Measurements from ENCODE around the gene KIAA1328. TPM values are rescaled to one million over a fixed set of nuclear protein-coding genes. Genes with fewer than 3 reads are reported as not detected.

KIAA1328 gene
- total and polyA plus RNA-seq, 4 donors: 9.0 to 22.3 (median 13.9) TPM

GRCh38 chr18:36839835-36840234, 10.9 kb downstream of the KIAA1328 start:
- DNase-seq (ENCODE audit: low read depth in 4 of 6, low spot score in 6 of 6): no peak
- H3K27me3 ChIP-seq (ENCODE audit: control insufficient read depth, insufficient read depth, low read length): no peaks in the 10 kb centered on the region
- H3K4me3 ChIP-seq (ENCODE audit: low read depth, low read length): no peak overlapping the region
- no peaks in the 10 kb centered on the region for H3K36me3 ChIP-seq (ENCODE audit: control insufficient read depth, insufficient read depth, low read length)
- WGBS (ENCODE audit: insufficient coverage): 96% methylated on average over 3 of the region's 4 CpGs
- no peaks in the 10 kb centered on the region for H3K9me3 ChIP-seq (ENCODE audit: control insufficient read depth, insufficient read depth, low read length)
- no peaks in the 10 kb centered on the region for H3K4me1 ChIP-seq (ENCODE audit: control insufficient read depth, insufficient read depth, low read length)
- H3K27ac ChIP-seq (ENCODE audit: low read depth, low read length): no peak overlapping the region

- DNase-seq (ENCODE audit: low read depth in 4 of 6, low spot score in 6 of 6): no peak
- no peak overlapping the region for H3K27ac ChIP-seq (ENCODE audit: low read depth, low read length)
- H3K4me3 ChIP-seq (ENCODE audit: low read depth, low read length): no peak overlapping the region
- H3K4me1 ChIP-seq (ENCODE audit: control insufficient read depth, insufficient read depth, low read length): no peaks in the 10 kb centered on the region
- no peaks in the 10 kb centered on the region for H3K36me3 ChIP-seq (ENCODE audit: control insufficient read depth, insufficient read depth, low read length)
- no peaks in the 10 kb centered on the region for H3K27me3 ChIP-seq (ENCODE audit: control insufficient read depth, insufficient read depth, low read length)
- WGBS (ENCODE audit: insufficient coverage): 94% methylated on average over 2 of the region's 5 CpGs
- no peaks in the 10 kb centered on the region for H3K9me3 ChIP-seq (ENCODE audit: control insufficient read depth, insufficient read depth, low read length)
Observed at GRCh38 chr18:36843199-36843598, 14.3 kb downstream of the KIAA1328 start.

DNA sequence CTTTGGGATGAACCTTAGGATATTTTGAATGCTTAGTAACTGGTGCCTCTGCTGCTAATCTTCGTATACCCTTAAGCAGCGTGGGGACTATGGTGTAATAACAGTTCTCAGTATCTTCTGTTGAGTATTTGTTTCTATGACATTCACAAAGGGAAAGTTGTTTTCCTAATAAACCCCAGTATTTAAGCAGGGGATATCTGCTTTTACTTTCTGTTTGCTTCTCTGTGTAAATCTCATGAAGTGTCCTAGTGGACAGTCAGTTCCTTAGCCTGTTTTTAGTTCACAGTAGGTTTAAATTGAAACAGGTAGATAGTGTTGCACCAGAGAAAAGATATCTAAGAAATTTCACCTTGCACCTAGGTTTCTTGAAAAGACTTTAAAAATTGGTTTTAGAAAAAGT, 14.9 kb downstream of the KIAA1328 start:
- H3K4me3 ChIP-seq (ENCODE audit: low read depth, low read length): no peak overlapping the region
- no peaks in the 10 kb centered on the region for H3K9me3 ChIP-seq (ENCODE audit: control insufficient read depth, insufficient read depth, low read length)
- no peaks in the 10 kb centered on the region for H3K4me1 ChIP-seq (ENCODE audit: control insufficient read depth, insufficient read depth, low read length)
- DNase-seq (ENCODE audit: low read depth in 4 of 6, low spot score in 6 of 6): no peak
- no peak overlapping the region for H3K27ac ChIP-seq (ENCODE audit: low read depth, low read length)
- no peaks in the 10 kb centered on the region for H3K27me3 ChIP-seq (ENCODE audit: control insufficient read depth, insufficient read depth, low read length)
- no CpG with 5 or more reads among the region's 2 CpGs for WGBS (ENCODE audit: insufficient coverage)
- H3K36me3 ChIP-seq (ENCODE audit: control insufficient read depth, insufficient read depth, low read length): no peaks in the 10 kb centered on the region

- Histone ChIP-seq H3K4me3 (ENCODE audit: low read depth, low read length) (no peak overlapping the region), H3K36me3 (ENCODE audit: control insufficient read depth, insufficient read depth, low read length) (no peaks in the 10 kb centered on the region), H3K27me3 (ENCODE audit: control insufficient read depth, insufficient read depth, low read length) (no peaks in the 10 kb centered on the region), H3K9me3 (ENCODE audit: control insufficient read depth, insufficient read depth, low read length) (no peaks in the 10 kb centered on the region), H3K27ac (ENCODE audit: low read depth, low read length) (no peak overlapping the region), H3K4me1 (ENCODE audit: control insufficient read depth, insufficient read depth, low read length) (no peaks in the 10 kb centered on the region)
- no peak for DNase-seq (ENCODE audit: low read depth in 4 of 6, low spot score in 6 of 6)
- no CpG with 5 or more reads among the region's 2 CpGs for whole genome bisulfite sequencing (ENCODE audit: insufficient coverage)
Observed at GRCh38 chr18:36848609-36849008, 19.7 kb downstream of the KIAA1328 start.

DNA sequence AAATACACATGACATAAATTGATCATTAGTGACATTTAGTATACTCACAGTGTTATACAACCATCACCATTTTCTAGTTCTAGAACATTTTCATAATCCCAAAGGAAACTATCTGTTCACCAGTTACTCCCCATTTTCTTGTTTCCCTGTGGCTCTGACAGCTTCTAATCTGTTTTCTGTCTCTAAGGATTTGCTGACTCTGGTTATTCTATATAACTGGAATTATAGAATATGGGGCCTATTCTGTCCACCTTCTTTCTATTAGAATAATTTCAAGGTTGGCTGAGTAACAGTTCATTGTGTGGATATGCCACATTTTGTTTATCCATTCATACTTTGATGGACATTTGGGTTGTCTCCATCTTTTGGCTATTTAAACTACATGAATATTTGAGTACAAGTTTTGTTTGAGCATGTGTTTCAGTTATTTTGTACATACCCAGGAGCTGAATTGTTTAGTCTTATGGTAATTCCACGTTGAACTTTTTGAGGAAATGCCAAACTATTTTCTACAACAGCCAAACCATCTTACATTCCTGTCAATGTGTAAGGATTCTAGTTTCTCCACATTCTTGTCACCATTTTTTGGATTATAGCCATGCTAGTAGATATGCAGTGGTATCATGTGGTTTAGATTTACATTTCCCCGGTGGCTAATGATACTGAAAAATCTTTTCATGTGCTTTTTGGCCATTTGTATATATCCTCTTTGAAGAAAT, 20.5 kb downstream of the KIAA1328 start:
- no peaks in the 10 kb centered on the region for H3K36me3 ChIP-seq (ENCODE audit: control insufficient read depth, insufficient read depth, low read length)
- H3K27ac ChIP-seq (ENCODE audit: low read depth, low read length): no peak overlapping the region
- no peaks in the 10 kb centered on the region for H3K4me1 ChIP-seq (ENCODE audit: control insufficient read depth, insufficient read depth, low read length)
- no peaks in the 10 kb centered on the region for H3K27me3 ChIP-seq (ENCODE audit: control insufficient read depth, insufficient read depth, low read length)
- H3K4me3 ChIP-seq (ENCODE audit: low read depth, low read length): no peak overlapping the region
- DNase-seq (ENCODE audit: low read depth in 4 of 6, low spot score in 6 of 6): peak in 1 of 6 donors; percentile 53
- no CpG with 5 or more reads among the region's 2 CpGs for WGBS (ENCODE audit: insufficient coverage)
- H3K9me3 ChIP-seq (ENCODE audit: control insufficient read depth, insufficient read depth, low read length): no peaks in the 10 kb centered on the region

- H3K27me3 ChIP-seq (ENCODE audit: control insufficient read depth, insufficient read depth, low read length): no peaks in the 10 kb centered on the region
- H3K9me3 ChIP-seq (ENCODE audit: control insufficient read depth, insufficient read depth, low read length): no peaks in the 10 kb centered on the region
- H3K4me1 ChIP-seq (ENCODE audit: control insufficient read depth, insufficient read depth, low read length): no peaks in the 10 kb centered on the region
- no peaks in the 10 kb centered on the region for H3K36me3 ChIP-seq (ENCODE audit: control insufficient read depth, insufficient read depth, low read length)
- no peak for DNase-seq (ENCODE audit: low read depth in 4 of 6, low spot score in 6 of 6)
- no CpG with 5 or more reads among the region's 1 CpG for WGBS (ENCODE audit: insufficient coverage)
- H3K4me3 ChIP-seq (ENCODE audit: low read depth, low read length): no peak overlapping the region
- H3K27ac ChIP-seq (ENCODE audit: low read depth, low read length): no peak overlapping the region
Observed at GRCh38 chr18:36850527-36851201, 21.7 kb downstream of the KIAA1328 start.

GRCh38 chr18:36851202-36851590, 22.3 kb downstream of the KIAA1328 start:
- Histone ChIP-seq H3K36me3 (ENCODE audit: control insufficient read depth, insufficient read depth, low read length) (no peaks in the 10 kb centered on the region), H3K4me1 (ENCODE audit: control insufficient read depth, insufficient read depth, low read length) (no peaks in the 10 kb centered on the region), H3K27ac (ENCODE audit: low read depth, low read length) (no peak overlapping the region), H3K9me3 (ENCODE audit: control insufficient read depth, insufficient read depth, low read length) (no peaks in the 10 kb centered on the region), H3K27me3 (ENCODE audit: control insufficient read depth, insufficient read depth, low read length) (no peaks in the 10 kb centered on the region), H3K4me3 (ENCODE audit: low read depth, low read length) (no peak overlapping the region)
- no CpG with 5 or more reads among the region's 2 CpGs for WGBS (ENCODE audit: insufficient coverage)
- DNase-seq (ENCODE audit: low read depth in 4 of 6, low spot score in 6 of 6): no peak

GRCh38 chr18:36856815-36857214, 27.9 kb downstream of the KIAA1328 start:
- Histone ChIP-seq H3K4me3 (ENCODE audit: low read depth, low read length) (no peak overlapping the region), H3K9me3 (ENCODE audit: control insufficient read depth, insufficient read depth, low read length) (no peaks in the 10 kb centered on the region), H3K36me3 (ENCODE audit: control insufficient read depth, insufficient read depth, low read length) (no peaks in the 10 kb centered on the region), H3K27me3 (ENCODE audit: control insufficient read depth, insufficient read depth, low read length) (no peaks in the 10 kb centered on the region), H3K27ac (ENCODE audit: low read depth, low read length) (no peak overlapping the region), H3K4me1 (ENCODE audit: control insufficient read depth, insufficient read depth, low read length) (no peaks in the 10 kb centered on the region)
- no CpG with 5 or more reads among the region's 1 CpG for WGBS (ENCODE audit: insufficient coverage)
- peak in 1 of 6 donors; percentile 14 for DNase-seq (ENCODE audit: low read depth in 4 of 6, low spot score in 6 of 6)

- H3K36me3 ChIP-seq (ENCODE audit: control insufficient read depth, insufficient read depth, low read length): no peaks in the 10 kb centered on the region
- H3K27me3 ChIP-seq (ENCODE audit: control insufficient read depth, insufficient read depth, low read length): no peaks in the 10 kb centered on the region
- no peak for DNase-seq (ENCODE audit: low read depth in 4 of 6, low spot score in 6 of 6)
- no peaks in the 10 kb centered on the region for H3K9me3 ChIP-seq (ENCODE audit: control insufficient read depth, insufficient read depth, low read length)
- H3K27ac ChIP-seq (ENCODE audit: low read depth, low read length): no peak overlapping the region
- no peaks in the 10 kb centered on the region for H3K4me1 ChIP-seq (ENCODE audit: control insufficient read depth, insufficient read depth, low read length)
- no peak overlapping the region for H3K4me3 ChIP-seq (ENCODE audit: low read depth, low read length)
- no CpG with 5 or more reads among the region's 1 CpG for WGBS (ENCODE audit: insufficient coverage)
Observed at GRCh38 chr18:36862182-36862581, 33.3 kb downstream of the KIAA1328 start.

DNA sequence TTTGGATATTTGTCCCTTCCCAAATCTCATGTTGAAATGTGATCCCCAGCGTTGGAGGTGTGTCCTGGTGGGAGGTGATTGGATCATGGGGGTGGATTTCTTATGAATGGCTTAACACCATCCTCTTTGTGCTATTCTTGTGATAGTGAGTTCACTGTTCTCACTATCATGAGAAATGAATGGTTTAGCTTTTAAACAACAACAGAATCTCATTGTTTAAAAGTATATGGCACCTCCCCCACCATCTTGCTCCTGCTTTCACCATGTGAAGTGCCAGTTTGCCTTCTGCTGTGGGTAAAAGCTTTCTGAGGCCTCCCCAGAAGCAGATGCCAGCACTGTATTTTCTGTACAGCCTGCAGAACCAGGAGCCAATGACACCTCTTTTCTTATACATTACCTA, 38.1 kb downstream of the KIAA1328 start:
- H3K27ac ChIP-seq (ENCODE audit: low read depth, low read length): no peak overlapping the region
- H3K27me3 ChIP-seq (ENCODE audit: control insufficient read depth, insufficient read depth, low read length): no peaks in the 10 kb centered on the region
- H3K4me1 ChIP-seq (ENCODE audit: control insufficient read depth, insufficient read depth, low read length): no peaks in the 10 kb centered on the region
- WGBS (ENCODE audit: insufficient coverage): no CpG with 5 or more reads among the region's 1 CpG
- H3K4me3 ChIP-seq (ENCODE audit: low read depth, low read length): no peak overlapping the region
- H3K9me3 ChIP-seq (ENCODE audit: control insufficient read depth, insufficient read depth, low read length): peaks cover 1% of the 10 kb centered on the region
- H3K36me3 ChIP-seq (ENCODE audit: control insufficient read depth, insufficient read depth, low read length): no peaks in the 10 kb centered on the region
- peak in 1 of 6 donors; percentile 6 for DNase-seq (ENCODE audit: low read depth in 4 of 6, low spot score in 6 of 6)

All from spinal cord (tissue), 10 donors.